Esophagus squamous epithelium (tissue), 4 donors: Measurements from ENCODE around the gene FBXO2.

ENCODE experiments used
- POLR2A ChIP-seq, 4 donors: fragments of 450-650 bp; IDR thresholded peaks; one replicate each; pipeline ENCODE4 v1.6.1; 2017; ENCODE audit warnings: antibody characterized with exemption in 4 of 4, mild to moderate bottlenecking in 4 of 4, moderate library complexity in 3 of 4
- TF ChIP-seq, protein P1 (sequence below), 6 experiments: fragments of 450-650 bp in 4 of 6; fragments of 200-600 bp in 2 of 6; sonication (generic) in 2 of 6; IDR thresholded peaks; one replicate each; pipeline ENCODE4 v1.5.1; 2016 to 2019; ENCODE audit warnings: antibody characterized with exemption in 6 of 6, mild to moderate bottlenecking in 4 of 6, moderate library complexity in 4 of 6

DNA sequence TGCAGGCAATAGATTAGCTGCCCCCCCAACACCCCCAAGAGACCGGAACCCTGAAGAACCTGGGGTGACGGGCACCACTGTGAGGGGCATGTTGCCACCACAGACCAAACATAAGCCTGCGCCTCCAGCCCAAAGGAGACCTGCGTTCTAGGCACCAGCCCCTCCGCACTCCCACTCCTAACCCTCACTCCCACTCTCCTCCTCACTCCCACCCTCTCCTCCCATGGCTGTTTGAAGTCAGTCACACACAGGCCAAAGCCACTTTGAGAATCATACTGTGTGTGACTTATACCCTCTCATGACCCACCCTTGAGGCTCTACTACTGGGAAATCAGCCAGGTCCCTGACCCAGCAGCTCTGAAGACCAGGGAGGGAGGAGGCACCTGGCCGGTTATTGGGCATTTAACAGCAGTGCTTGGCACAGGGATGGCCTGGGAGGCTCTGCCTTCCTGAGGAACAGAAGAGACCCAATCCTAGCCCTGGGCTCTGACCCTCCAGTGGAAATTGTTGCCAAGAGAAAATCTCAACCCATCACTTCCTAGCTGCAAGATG is 43.5 kb downstream of the FBXO2 start:
- TF ChIP-seq, protein P1, sequence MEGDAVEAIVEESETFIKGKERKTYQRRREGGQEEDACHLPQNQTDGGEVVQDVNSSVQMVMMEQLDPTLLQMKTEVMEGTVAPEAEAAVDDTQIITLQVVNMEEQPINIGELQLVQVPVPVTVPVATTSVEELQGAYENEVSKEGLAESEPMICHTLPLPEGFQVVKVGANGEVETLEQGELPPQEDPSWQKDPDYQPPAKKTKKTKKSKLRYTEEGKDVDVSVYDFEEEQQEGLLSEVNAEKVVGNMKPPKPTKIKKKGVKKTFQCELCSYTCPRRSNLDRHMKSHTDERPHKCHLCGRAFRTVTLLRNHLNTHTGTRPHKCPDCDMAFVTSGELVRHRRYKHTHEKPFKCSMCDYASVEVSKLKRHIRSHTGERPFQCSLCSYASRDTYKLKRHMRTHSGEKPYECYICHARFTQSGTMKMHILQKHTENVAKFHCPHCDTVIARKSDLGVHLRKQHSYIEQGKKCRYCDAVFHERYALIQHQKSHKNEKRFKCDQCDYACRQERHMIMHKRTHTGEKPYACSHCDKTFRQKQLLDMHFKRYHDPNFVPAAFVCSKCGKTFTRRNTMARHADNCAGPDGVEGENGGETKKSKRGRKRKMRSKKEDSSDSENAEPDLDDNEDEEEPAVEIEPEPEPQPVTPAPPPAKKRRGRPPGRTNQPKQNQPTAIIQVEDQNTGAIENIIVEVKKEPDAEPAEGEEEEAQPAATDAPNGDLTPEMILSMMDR (IDR thresholded peaks at IDR 0.05) = no peak
- no peak for TF ChIP-seq POLR2A (IDR thresholded peaks at IDR 0.05)
